H1 (cell line): ENCODE measurements around the gene LRRC25. TPM values are rescaled to one million over a fixed set of nuclear protein-coding genes. Genes with fewer than 3 reads are reported as not detected.

ENCODE experiments used
- CTCF ChIA-PET: fragments of 300-600 bp; sonication (Branson Sonifier 250); formaldehyde crosslinking; loops from one replicate; lab custom pipeline; 2021; ENCODE audit not compliant: partially characterized antibody; lab: Charles Lee
- POLR2A ChIA-PET: fragments of 300-600 bp; sonication (Branson Sonifier 250); formaldehyde crosslinking; loops from one replicate; lab custom pipeline; 2021; ENCODE audit warnings: inconsistent platforms; ENCODE audit not compliant: partially characterized antibody; lab: Charles Lee
- DNase-seq, 2 experiments: peaks; one replicate each; pipeline versions ENCODE4 v3.0.0 to v3.0.0-alpha.2; 2010 to 2022; ENCODE audit warnings: low spot score in 2 of 2, low read depth in 1 of 2, mixed read lengths in 1 of 2
- FAIRE-seq: peaks from 2 replicates; lab custom pipeline; 2011; peaks lifted over from hg19 to GRCh38; lab: Jason Lieb, UNC
- H2AFZ ChIP-seq: 2 replicates; pipeline ENCODE4 v1.8.1; 2012; ENCODE audit warnings: low read length, inconsistent platforms
- H2AK5ac ChIP-seq: 2 replicates; pipeline ENCODE4 v1.6.1; 2013; ENCODE audit warnings: low read depth, low read length
- H2BK120ac ChIP-seq: replicated peaks from 2 replicates; pipeline ENCODE3; 2013; ENCODE audit warnings: low read depth, low read length, inconsistent platforms
- H2BK12ac ChIP-seq: 2 replicates; pipeline ENCODE4 v1.6.1; 2013; ENCODE audit warnings: low read depth, low read length
- H2BK15ac ChIP-seq: 2 replicates; pipeline ENCODE4 v1.6.1; 2013; ENCODE audit warnings: low read length
- H2BK20ac ChIP-seq: 2 replicates; pipeline ENCODE4 v1.6.1; 2013; ENCODE audit warnings: low read length
- H2BK5ac ChIP-seq: 2 replicates; pipeline ENCODE4 v1.6.1; 2013; ENCODE audit warnings: low read depth, low read length
- H3K14ac ChIP-seq: 2 replicates; pipeline ENCODE4 v1.6.1; 2013; ENCODE audit warnings: inconsistent platforms; ENCODE audit not compliant: insufficient read length
- H3K18ac ChIP-seq: 2 replicates; pipeline ENCODE4 v1.6.1; 2013; ENCODE audit warnings: low read length; ENCODE audit errors: extremely low read depth
- H3K23ac ChIP-seq: 2 replicates; pipeline ENCODE4 v1.6.1; 2013; ENCODE audit warnings: inconsistent platforms; ENCODE audit not compliant: insufficient read length
- H3K23me2 ChIP-seq: 2 replicates; pipeline ENCODE4 v1.6.1; 2013; ENCODE audit warnings: low read depth, low read length
- H3K27ac ChIP-seq: 2 replicates; pipeline ENCODE4 v1.6.1; 2011; ENCODE audit warnings: low read depth, low read length, inconsistent platforms
- H3K27me3 ChIP-seq, 4 experiments: replicated peaks in 1 of 4; 1 replicate in 1 of 4; 2 replicates in 3 of 4; pipeline versions ENCODE4 v1.6.1 to v1.8.1; 2011 to 2013; ENCODE audit warnings: low read length in 3 of 4, mild to moderate bottlenecking in 3 of 4, inconsistent platforms in 2 of 4, mixed read lengths in 2 of 4, moderate library complexity in 1 of 4; ENCODE audit not compliant: control insufficient read depth in 3 of 4, insufficient read depth in 3 of 4; ENCODE audit errors: extremely low read depth in 1 of 4
- H3K36me3 ChIP-seq, 4 experiments: 2 replicates each; pipeline versions ENCODE4 v1.6.1 to v1.8.1; 2011 to 2013; ENCODE audit warnings: mild to moderate bottlenecking in 4 of 4, low read length in 3 of 4, moderate library complexity in 2 of 4, control low read depth in 1 of 4, inconsistent platforms in 1 of 4; ENCODE audit not compliant: insufficient read depth in 4 of 4, control insufficient read depth in 2 of 4
- H3K4ac ChIP-seq: replicated peaks from 2 replicates; pipeline ENCODE3; 2013; ENCODE audit warnings: low read length, low read depth, mixed read lengths, inconsistent platforms; ENCODE audit not compliant: insufficient read length
- H3K4me1 ChIP-seq, 4 experiments: replicated peaks in 1 of 4; 1 replicate in 1 of 4; 2 replicates in 3 of 4; pipeline versions ENCODE4 v1.6.1 to v1.8.1; 2011 to 2013; ENCODE audit warnings: low read length in 3 of 4, inconsistent platforms in 2 of 4, mixed read lengths in 1 of 4; ENCODE audit not compliant: insufficient read depth in 4 of 4, control insufficient read depth in 3 of 4
- H3K4me2 ChIP-seq, 2 experiments: 2 replicates each; pipeline versions ENCODE4 v1.6.1 to v1.8.1; 2011 to 2013; ENCODE audit warnings: low read depth in 2 of 2, low read length in 2 of 2, control low read depth in 1 of 2, inconsistent platforms in 1 of 2, mild to moderate bottlenecking in 1 of 2; ENCODE audit not compliant: insufficient read depth in 1 of 2
- H3K4me3 ChIP-seq, 4 experiments: fragments of 200-600, 300-600 bp in 1 of 4; sonication (generic), shearing (Covaris generic), sonication (Bioruptor Twin) in 1 of 4; 2 replicates each; pipeline versions ENCODE4 v1.5.1 to v1.8.1; 2011 to 2016; ENCODE audit warnings: low read length in 4 of 4, low read depth in 3 of 4, control low read depth in 2 of 4, inconsistent platforms in 2 of 4, mild to moderate bottlenecking in 2 of 4, mixed read lengths in 1 of 4, moderate library complexity in 1 of 4; ENCODE audit not compliant: insufficient read depth in 2 of 4; ENCODE audit errors: extremely low read depth in 1 of 4
- H3K56ac ChIP-seq: replicated peaks from 2 replicates; pipeline ENCODE3; 2013; ENCODE audit warnings: low read depth, mild to moderate bottlenecking, mixed read lengths, low read length, inconsistent platforms; ENCODE audit not compliant: insufficient read length
- H3K79me1 ChIP-seq: 2 replicates; pipeline ENCODE4 v1.6.1; 2013; ENCODE audit warnings: low read depth, low read length, control low read depth
- H3K79me2 ChIP-seq, 2 experiments: 2 replicates each; pipeline versions ENCODE4 v1.6.1 to v1.8.1; 2012 to 2013; ENCODE audit warnings: low read length in 2 of 2, mild to moderate bottlenecking in 2 of 2, inconsistent platforms in 1 of 2; ENCODE audit not compliant: insufficient read depth in 2 of 2, control insufficient read depth in 1 of 2
- H3K9ac ChIP-seq, 4 experiments: replicated peaks in 1 of 4; 1 replicate in 1 of 4; 2 replicates in 3 of 4; pipeline versions ENCODE4 v1.6.1 to v1.8.1; 2011 to 2013; ENCODE audit warnings: low read depth in 3 of 4, low read length in 3 of 4, control low read depth in 2 of 4, mild to moderate bottlenecking in 2 of 4, moderate library complexity in 2 of 4, inconsistent platforms in 1 of 4; ENCODE audit errors: extremely low read depth in 1 of 4
- H3K9me3 ChIP-seq, 2 experiments: 2 replicates each; pipeline versions ENCODE4 v1.6.1 to v1.8.1; 2012 to 2013; ENCODE audit warnings: mild to moderate bottlenecking in 2 of 2, moderate library complexity in 2 of 2, control low read depth in 1 of 2, inconsistent platforms in 1 of 2, low read depth in 1 of 2, low read length in 1 of 2, mixed read lengths in 1 of 2; ENCODE audit not compliant: insufficient read depth in 2 of 2
- H4K20me1 ChIP-seq, 2 experiments: replicated peaks in 1 of 2; 2 replicates each; pipeline versions ENCODE3 to v1.8.1; 2011 to 2013; ENCODE audit warnings: inconsistent platforms in 2 of 2, low read length in 2 of 2, mild to moderate bottlenecking in 1 of 2; ENCODE audit not compliant: insufficient read depth in 2 of 2, control insufficient read depth in 1 of 2
- H4K5ac ChIP-seq: 2 replicates; pipeline ENCODE4 v1.6.1; 2013; ENCODE audit warnings: low read length, low read depth, mixed read lengths, inconsistent platforms; ENCODE audit not compliant: insufficient read length
- H4K8ac ChIP-seq: 2 replicates; pipeline ENCODE4 v1.8.0; 2013; ENCODE audit warnings: mild to moderate bottlenecking, moderate library complexity, low read length, inconsistent platforms; ENCODE audit not compliant: insufficient read depth; ENCODE audit errors: extremely low read depth
- H4K91ac ChIP-seq: replicated peaks from 2 replicates; pipeline ENCODE3; 2013; ENCODE audit warnings: low read length, mixed read lengths, inconsistent platforms; ENCODE audit not compliant: insufficient read length
- BACH1 ChIP-seq: IDR thresholded peaks from 2 replicates; pipeline ENCODE4 v1.6.1; 2012; ENCODE audit warnings: low read length, improper control_type of control experiment
- EGR1 ChIP-seq: IDR thresholded peaks from 2 replicates; pipeline ENCODE4 v1.6.1; 2011; ENCODE audit warnings: low read depth, low read length, borderline replicate concordance
- GTF2F1 ChIP-seq: IDR thresholded peaks from 2 replicates; pipeline ENCODE4 v1.6.1; 2012; ENCODE audit warnings: low read depth, low read length, improper control_type of control experiment, borderline replicate concordance
- JUN ChIP-seq: IDR thresholded peaks from 2 replicates; pipeline ENCODE4 v1.6.1; 2011; ENCODE audit warnings: low read depth, mild to moderate bottlenecking, improper control_type of control experiment, low read length
- RAD21 ChIP-seq, 2 experiments: IDR thresholded peaks in 1 of 2; conservative IDR thresholded peaks in 1 of 2; 2 replicates each; pipeline ENCODE4 v1.6.1; 2011; ENCODE audit warnings: low read depth in 2 of 2, low read length in 2 of 2, improper control_type of control experiment in 1 of 2, inconsistent platforms in 1 of 2, mild to moderate bottlenecking in 1 of 2, moderate library complexity in 1 of 2
- SP4 ChIP-seq: IDR thresholded peaks from 2 replicates; pipeline ENCODE4 v1.6.1; 2012; ENCODE audit warnings: low read length, inconsistent platforms
- TAF7 ChIP-seq: optimal IDR thresholded peaks from 2 replicates; pipeline ENCODE3; 2011; ENCODE audit warnings: low read depth, mild to moderate bottlenecking, inconsistent platforms, low read length, moderate library complexity, borderline replicate concordance
- WGBS, 2 experiments: shearing (Covaris generic) in 1 of 2; methylation state at CpG; one replicate each; pipeline versions ENCODE4 v1.1.6 to v1.1.7; 2013 to 2015; ENCODE audit warnings: low lambda C conversion rate in 2 of 2, mixed read lengths in 2 of 2, inconsistent platforms in 1 of 2, low coverage in 1 of 2, missing lambda C conversion rate in 1 of 2; ENCODE audit not compliant: insufficient replicate concordance in 2 of 2, insufficient coverage in 1 of 2, insufficient read length in 1 of 2; ENCODE audit errors: extremely low coverage in 1 of 2, missing lambda C conversion rate in 1 of 2; 5-methylcytosine and 5-hydroxymethylcytosine counted together
- polyA plus RNA-seq, 7 experiments: library from polyadenylated mRNA; depleted of rRNA in 3 of 7; stranded (reverse) in 5 of 7; unstranded in 2 of 7; fragments of >200 nt in 5 of 7; fragments of 200-250 nt in 2 of 7; gene quantifications; 1 replicate in 5 of 7; 2 replicates in 1 of 7; 4 replicates in 1 of 7; pipeline versions ENCODE4 v1.2.1 to v1.2.3, GENCODE V29; 2011 to 2013; ENCODE audit warnings: missing spikeins in 2 of 7, mixed read lengths in 2 of 7
- total RNA-seq: library from RNA; stranded (reverse); fragmentation: NEBNext Ultra II Directional; extraction: Animal tissue kit (Norgen Biotek cat#: 25700); gene quantifications from 2 replicates; pipeline ENCODE4 v1.2.1, GENCODE V29; 2021
- TF ChIP-seq, protein P1 (sequence below): IDR thresholded peaks from 2 replicates; pipeline ENCODE4 v1.6.1; 2011; ENCODE audit warnings: low read depth, mild to moderate bottlenecking, low read length; ENCODE audit not compliant: insufficient read depth
- TF ChIP-seq, protein P2 (sequence below): IDR thresholded peaks from 2 replicates; pipeline ENCODE4 v1.6.1; 2012; ENCODE audit warnings: inconsistent platforms

LRRC25 gene
- total and polyA plus RNA-seq, 2 of the 8 experiments (the other 6 are each of a cell fraction or from before 2014, with no cell fraction given) = 0.20 to 0.41 TPM

DNA sequence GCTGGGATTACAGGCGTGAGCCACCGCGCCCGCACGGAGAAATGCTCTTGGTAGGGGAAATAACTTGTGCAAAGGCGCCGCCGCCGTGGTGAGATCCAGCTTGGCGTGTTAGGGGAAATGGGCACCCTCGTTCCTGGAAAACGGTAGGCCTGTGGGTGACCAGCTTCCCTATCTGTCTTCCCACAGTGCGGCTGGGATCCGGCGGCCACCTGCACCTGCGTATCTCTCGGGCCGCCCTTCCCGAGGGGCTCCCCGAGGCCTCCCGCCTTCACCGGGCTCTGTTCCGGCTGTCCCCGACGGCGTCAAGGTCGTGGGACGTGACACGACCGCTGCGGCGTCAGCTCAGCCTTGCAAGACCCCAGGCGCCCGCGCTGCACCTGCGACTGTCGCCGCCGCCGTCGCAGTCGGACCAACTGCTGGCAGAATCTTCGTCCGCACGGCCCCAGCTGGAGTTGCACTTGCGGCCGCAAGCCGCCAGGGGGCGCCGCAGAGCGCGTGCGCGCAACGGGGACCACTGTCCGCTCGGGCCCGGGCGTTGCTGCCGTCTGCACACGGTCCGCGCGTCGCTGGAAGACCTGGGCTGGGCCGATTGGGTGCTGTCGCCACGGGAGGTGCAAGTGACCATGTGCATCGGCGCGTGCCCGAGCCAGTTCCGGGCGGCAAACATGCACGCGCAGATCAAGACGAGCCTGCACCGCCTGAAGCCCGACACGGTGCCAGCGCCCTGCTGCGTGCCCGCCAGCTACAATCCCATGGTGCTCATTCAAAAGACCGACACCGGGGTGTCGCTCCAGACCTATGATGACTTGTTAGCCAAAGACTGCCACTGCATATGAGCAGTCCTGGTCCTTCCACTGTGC is 9.1 kb downstream of the LRRC25 start:
- WGBS, 2 experiments = 25% methylated on average over 86 of the region's 86 CpGs; no CpG with 5 or more reads in 1 of the 2 experiments
- peak; percentile 75 for TF ChIP-seq TAF7
- peak; percentile 52 to 73; a peak in 3 of 4 replicates for TF ChIP-seq RAD21 (IDR thresholded peaks at IDR 0.05 in 1 of 2, conservative IDR thresholded peaks at IDR 0.05 in 1 of 2; ENCODE audit: low read depth in 2 of 2, low read length in 2 of 2)
- TF ChIP-seq EGR1 = 0 out of 2 replicates have a peak, but pooled peaks have one; percentile 16
- no peak for TF ChIP-seq GTF2F1
- TF ChIP-seq SP4 = no peak
- 0 out of 2 replicates have a peak, but pooled peaks have one; percentile 10 for TF ChIP-seq BACH1
- TF ChIP-seq, protein P1, sequence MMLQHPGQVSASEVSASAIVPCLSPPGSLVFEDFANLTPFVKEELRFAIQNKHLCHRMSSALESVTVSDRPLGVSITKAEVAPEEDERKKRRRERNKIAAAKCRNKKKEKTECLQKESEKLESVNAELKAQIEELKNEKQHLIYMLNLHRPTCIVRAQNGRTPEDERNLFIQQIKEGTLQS = no peak
- no peak for TF ChIP-seq JUN
- TF ChIP-seq, protein P2, sequence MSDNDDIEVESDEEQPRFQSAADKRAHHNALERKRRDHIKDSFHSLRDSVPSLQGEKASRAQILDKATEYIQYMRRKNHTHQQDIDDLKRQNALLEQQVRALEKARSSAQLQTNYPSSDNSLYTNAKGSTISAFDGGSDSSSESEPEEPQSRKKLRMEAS = peak; percentile 93

More for the DNA sequence above, 9.1 kb downstream of the LRRC25 start:
- Histone ChIP-seq H2AK5ac (no peak overlapping the region), H2BK20ac (no peak overlapping the region), H3K56ac (no peak overlapping the region), H3K4me2 (peak overlapping the region; percentile 4 to 71), H3K9ac (no peak overlapping the region), H3K9me3 (no peaks in the 10 kb centered on the region), H2AFZ (no peak overlapping the region; the same call in 1 of the 2 replicates), H3K79me2 (no peaks in the 10 kb centered on the region), H3K23ac (no peak overlapping the region), H3K36me3 (no peaks in the 10 kb centered on the region), H3K27ac (no peak overlapping the region), H3K4ac (no peak overlapping the region), H3K4me1 (peaks cover 3 to 4% (median 3%) of the 10 kb centered on the region in 4 experiments), H4K8ac (peak overlapping the region; percentile 80), H3K4me3 (peak overlapping the region in 3 of 4 experiments; percentile 17 to 46 (median 20); a peak in 5 of 8 replicates), H3K18ac (peak overlapping the region; percentile 19; the same call in 1 of the 2 replicates), H4K91ac (peak overlapping the region; percentile 38), H4K5ac (no peak overlapping the region), H2BK5ac (no peak overlapping the region), H3K23me2 (peaks cover 2% of the 10 kb centered on the region; the same call in 1 of the 2 replicates), H3K27me3 (peaks cover 0 to 23% (median 14%) of the 10 kb centered on the region in 4 experiments; a peak in 6 of 7 replicates), H2BK12ac (peak overlapping the region; percentile 71; the same call in 1 of the 2 replicates), H2BK15ac (no peak overlapping the region), H4K20me1 (no peaks in the 10 kb centered on the region), H2BK120ac (no peak overlapping the region), H3K14ac (no peak overlapping the region), H3K79me1 (no peaks in the 10 kb centered on the region)
- DNase-seq (peak in 1 of 2 experiments; percentile 98), FAIRE-seq (no peak)
- CTCF ChIA-PET = interaction anchor here (0.6 to 10.4 kb wide), 42 partner anchors 8 to 318 kb away, joined by 3 to 177 read pairs (median 5); partner anchors contain the start of genes LRRC25 and SSBP4
- POLR2A ChIA-PET = interaction anchor here (0.6 to 3.3 kb wide), 14 partner anchors 11 to 673 kb away, joined by 3 to 16 read pairs (median 3); partner anchors contain the start of gene JUND
